Type B pancreatic cell (in vitro differentiated cells): ENCODE results near the gene SNRNP25. TPM values are rescaled to one million over a fixed set of nuclear protein-coding genes. Genes with fewer than 3 reads are reported as not detected.
A peak's percentile ranks its signal among the peaks of the same experiment; 100 is the strongest.
"Not testable (repeated sequence)": the region's sequence is repeated elsewhere in the genome, so short reads cannot be mapped to it uniquely, and the experiment has no call there.

Experiments
- DNase-seq: peaks from one replicate; pipeline ENCODE4 v3.0.0; 2021; ENCODE audit warnings: mixed read lengths; ENCODE audit not compliant: unreplicated experiment; ENCODE audit errors: extremely low spot score
- H3K27ac Mint-ChIP-seq: 2 replicates; pipeline ENCODE4 v1.8.0; 2021; ENCODE audit warnings: mild to moderate bottlenecking, mixed read lengths
- H3K27me3 Mint-ChIP-seq: 2 replicates; pipeline ENCODE4 v1.8.0; 2021; ENCODE audit warnings: mixed read lengths
- H3K36me3 Mint-ChIP-seq: 2 replicates; pipeline ENCODE4 v1.8.0; 2021; ENCODE audit warnings: mixed read lengths
- H3K4me1 Mint-ChIP-seq: one replicate; pipeline ENCODE4 v1.8.0; 2021; ENCODE audit warnings: mixed read lengths; ENCODE audit not compliant: unreplicated experiment
- H3K4me3 Mint-ChIP-seq: 2 replicates; pipeline ENCODE4 v1.8.0; 2021; ENCODE audit warnings: mild to moderate bottlenecking, mixed read lengths
- H3K9me3 Mint-ChIP-seq: 2 replicates; pipeline ENCODE4 v1.8.0; 2021; ENCODE audit warnings: mixed read lengths
- CTCF ChIP-seq: fragments of 200-600 bp; sonication (generic); conservative IDR thresholded peaks from 2 replicates; pipeline ENCODE4 v1.5.0; 2021; ENCODE audit warnings: antibody characterized with exemption, mild to moderate bottlenecking
- long read RNA-seq: library from polyadenylated mRNA; unstranded; transcript quantifications from one replicate; pipeline ENCODE4 v2.0.0, GENCODE V29; 2020
- total RNA-seq: library from RNA; stranded (reverse); gene quantifications from 2 replicates; pipeline ENCODE4 v1.2.1, GENCODE V29; 2021; ENCODE audit warnings: low replicate concordance

The SNRNP25 gene
- total RNA-seq: 38.5 and 48.7 TPM in 2 replicates
- long read RNA-seq, transcript SNRNP25-201 (5 exons, 1,905 nt): major isoform, 7 of 9 reads
- long read RNA-seq, partial matches to known transcripts: 0 of 9 reads
- long read RNA-seq, other reads (novel, unspliced or antisense): 1 of 9 reads

GRCh38 chr16:53346-54236 lies at the start of gene SNRNP25, which contains the start of gene POLR3K:
SNRNP25 (plus strand) TSS chr16:53828; CDS start chr16:54017, 189 bp downstream.
POLR3K (minus strand) TSS chr16:53608; CDS start chr16:53586, 22 bp downstream.
- TF ChIP-seq CTCF: no peak
- Mint-ChIP-seq H3K4me1 (peaks cover 11% of the 10 kb centered on the region), H3K27ac (peak within 1 kb of the TSS; percentile 97), H3K36me3 (peaks cover 23% of the 10 kb centered on the region), H3K9me3 (no peaks in the 10 kb centered on the region), H3K27me3 (no peaks in the 10 kb centered on the region), H3K4me3 (peak within 1 kb of the TSS; percentile 99)
- DNase-seq: peak; percentile 98

- H3K4me3 Mint-ChIP-seq: peak overlapping the region; percentile 54
- no peaks in the 10 kb centered on the region for H3K36me3 Mint-ChIP-seq
- DNase-seq: no peak
- no peaks in the 10 kb centered on the region for H3K9me3 Mint-ChIP-seq
- no peaks in the 10 kb centered on the region for H3K27me3 Mint-ChIP-seq
- no peak for TF ChIP-seq CTCF
- H3K27ac Mint-ChIP-seq: no peak overlapping the region
- no peaks in the 10 kb centered on the region for H3K4me1 Mint-ChIP-seq
Observed at GRCh38 chr16:9903-10665, 43.5 kb upstream of the SNRNP25 start.

- DNase-seq: peak; percentile 79
- H3K27me3 Mint-ChIP-seq, H3K36me3 Mint-ChIP-seq, H3K4me1 Mint-ChIP-seq, H3K9me3 Mint-ChIP-seq, H3K27ac Mint-ChIP-seq: not testable (repeated sequence)
- H3K4me3 Mint-ChIP-seq: peak overlapping the region; percentile 41
- peak; percentile 51 for TF ChIP-seq CTCF
Observed at GRCh38 chr16:10772-11171, 42.9 kb upstream of the SNRNP25 start.

- H3K27me3 Mint-ChIP-seq, DNase-seq, H3K4me1 Mint-ChIP-seq, H3K4me3 Mint-ChIP-seq, H3K27ac Mint-ChIP-seq, H3K9me3 Mint-ChIP-seq, H3K36me3 Mint-ChIP-seq: not testable (repeated sequence)
Observed at GRCh38 chr16:17062-17765, 36.4 kb upstream of the SNRNP25 start.

- H3K27ac Mint-ChIP-seq, H3K9me3 Mint-ChIP-seq, H3K4me1 Mint-ChIP-seq, H3K36me3 Mint-ChIP-seq, H3K27me3 Mint-ChIP-seq, DNase-seq, H3K4me3 Mint-ChIP-seq: not testable (repeated sequence)
Observed at GRCh38 chr16:20886-21285, 32.7 kb upstream of the SNRNP25 start.

- H3K27ac Mint-ChIP-seq, H3K4me1 Mint-ChIP-seq, H3K36me3 Mint-ChIP-seq, DNase-seq, H3K9me3 Mint-ChIP-seq, H3K4me3 Mint-ChIP-seq, H3K27me3 Mint-ChIP-seq: not testable (repeated sequence)
Observed at GRCh38 chr16:24151-24550, 29.5 kb upstream of the SNRNP25 start.

GRCh38 chr16:25926-26348 lies 27.7 kb upstream of the SNRNP25 start:
- not testable (repeated sequence) for H3K27ac Mint-ChIP-seq, H3K4me1 Mint-ChIP-seq, H3K4me3 Mint-ChIP-seq, H3K27me3 Mint-ChIP-seq, H3K36me3 Mint-ChIP-seq, H3K9me3 Mint-ChIP-seq, DNase-seq

- not testable (repeated sequence) for H3K27ac Mint-ChIP-seq, DNase-seq, H3K4me3 Mint-ChIP-seq, H3K36me3 Mint-ChIP-seq, H3K9me3 Mint-ChIP-seq, H3K4me1 Mint-ChIP-seq, H3K27me3 Mint-ChIP-seq
Observed at GRCh38 chr16:30627-31026, 23.0 kb upstream of the SNRNP25 start.

- not testable (repeated sequence) for DNase-seq, H3K4me1 Mint-ChIP-seq, H3K36me3 Mint-ChIP-seq, H3K9me3 Mint-ChIP-seq, H3K27me3 Mint-ChIP-seq, H3K27ac Mint-ChIP-seq, H3K4me3 Mint-ChIP-seq
Observed at GRCh38 chr16:33154-33876, 20.3 kb upstream of the SNRNP25 start.
